ENCODE data around the gene ZNF526.

GRCh38 chr19:42170715-42171114 is 49.4 kb upstream of the ZNF526 start:
- TF ChIP-seq CTCF (IDR thresholded peaks at IDR 0.05; ENCODE audit: low read length) (no peak), EZH2 (IDR thresholded peaks at IDR 0.05; ENCODE audit: borderline replicate concordance, low read length) (no peak)
